OCI-LY1 (cell line): Measurements from ENCODE around the gene CTSO.

ENCODE experiments used
- H2AFZ ChIP-seq: fragments of 200-600 bp; sonication (generic), shearing (Covaris generic); 2 replicates; pipeline ENCODE4 v1.6.0; 2014; ENCODE audit warnings: antibody characterized with exemption, mild to moderate bottlenecking, low read length
- H3F3A ChIP-seq: fragments of 200-600 bp; sonication (generic), shearing (Covaris generic); 2 replicates; pipeline ENCODE4 v1.6.0; 2014; ENCODE audit warnings: mild to moderate bottlenecking, antibody characterized with exemption, low read length, moderate library complexity; ENCODE audit not compliant: insufficient read depth
- H3K27ac ChIP-seq: fragments of 200-600 bp; sonication (generic); 2 replicates; pipeline ENCODE4 v1.5.1; 2014; ENCODE audit warnings: low read length, mixed run types, mild to moderate bottlenecking, low read depth; ENCODE audit not compliant: poor library complexity, severe bottlenecking
- H3K27me3 ChIP-seq: fragments of 200-600 bp; sonication (generic); 2 replicates; pipeline ENCODE4 v1.6.0; 2014; ENCODE audit warnings: antibody characterized with exemption, mild to moderate bottlenecking, low read length, moderate library complexity; ENCODE audit not compliant: insufficient read depth
- H3K36me3 ChIP-seq: fragments of 200-600 bp; sonication (generic); 2 replicates; pipeline ENCODE4 v1.6.1; 2014; ENCODE audit warnings: mild to moderate bottlenecking, antibody characterized with exemption, low read length, moderate library complexity, mixed read lengths; ENCODE audit not compliant: insufficient read depth
- H3K4me1 ChIP-seq: fragments of 200-600 bp; sonication (generic); 2 replicates; pipeline ENCODE4 v1.5.1; 2014; ENCODE audit warnings: mild to moderate bottlenecking, low read length, moderate library complexity; ENCODE audit not compliant: insufficient read depth, severe bottlenecking
- H3K4me2 ChIP-seq: fragments of 200-600 bp; sonication (generic), shearing (Covaris generic); 2 replicates; pipeline ENCODE4 v1.6.1; 2014; ENCODE audit warnings: low read length
- H3K4me3 ChIP-seq: fragments of 200-600 bp; sonication (generic); 2 replicates; pipeline ENCODE4 v1.5.1; 2014; ENCODE audit warnings: low read length, low read depth, mild to moderate bottlenecking, mixed read lengths; ENCODE audit not compliant: poor library complexity, severe bottlenecking
- H3K79me2 ChIP-seq: fragments of 200-600 bp; shearing (Covaris generic); 2 replicates; pipeline ENCODE4 v1.6.1; 2016; ENCODE audit warnings: mixed run types, low read length, mixed read lengths; ENCODE audit not compliant: insufficient read depth
- H3K9ac ChIP-seq: fragments of 200-600 bp; sonication (generic), shearing (Covaris generic); 2 replicates; pipeline ENCODE4 v1.6.1; 2014; ENCODE audit warnings: mild to moderate bottlenecking, low read length, mixed read lengths
- H3K9me2 ChIP-seq: fragments of 200-600 bp; sonication (generic), shearing (Covaris generic); 2 replicates; pipeline ENCODE4 v1.6.1; 2014; ENCODE audit warnings: low read depth, mild to moderate bottlenecking, low read length, mixed read lengths
- H3K9me3 ChIP-seq: fragments of 200-600 bp; shearing (Covaris generic); 2 replicates; pipeline ENCODE4 v1.6.1; 2014; ENCODE audit warnings: low read length, mixed read lengths
- H4K20me1 ChIP-seq: fragments of 200-600 bp; sonication (generic), shearing (Covaris generic); 2 replicates; pipeline ENCODE4 v1.6.0; 2016; ENCODE audit warnings: mild to moderate bottlenecking, low read length; ENCODE audit not compliant: insufficient read depth
- EZH2 ChIP-seq: fragments of 200-600 bp; sonication (generic), shearing (Covaris generic); IDR thresholded peaks from 2 replicates; pipeline ENCODE4 v1.8.0; 2017; ENCODE audit warnings: borderline replicate concordance, mixed run types, mild to moderate bottlenecking, antibody characterized with exemption, low read length, moderate library complexity, mixed read lengths
- TF ChIP-seq, protein P1 (sequence below): fragments of 200-600 bp; sonication (generic), shearing (Covaris generic); IDR thresholded peaks from 2 replicates; pipeline ENCODE4 v1.5.1; 2017; ENCODE audit warnings: mild to moderate bottlenecking, antibody characterized with exemption, low read length, moderate library complexity, mixed read lengths

Gene CTSO

DNA sequence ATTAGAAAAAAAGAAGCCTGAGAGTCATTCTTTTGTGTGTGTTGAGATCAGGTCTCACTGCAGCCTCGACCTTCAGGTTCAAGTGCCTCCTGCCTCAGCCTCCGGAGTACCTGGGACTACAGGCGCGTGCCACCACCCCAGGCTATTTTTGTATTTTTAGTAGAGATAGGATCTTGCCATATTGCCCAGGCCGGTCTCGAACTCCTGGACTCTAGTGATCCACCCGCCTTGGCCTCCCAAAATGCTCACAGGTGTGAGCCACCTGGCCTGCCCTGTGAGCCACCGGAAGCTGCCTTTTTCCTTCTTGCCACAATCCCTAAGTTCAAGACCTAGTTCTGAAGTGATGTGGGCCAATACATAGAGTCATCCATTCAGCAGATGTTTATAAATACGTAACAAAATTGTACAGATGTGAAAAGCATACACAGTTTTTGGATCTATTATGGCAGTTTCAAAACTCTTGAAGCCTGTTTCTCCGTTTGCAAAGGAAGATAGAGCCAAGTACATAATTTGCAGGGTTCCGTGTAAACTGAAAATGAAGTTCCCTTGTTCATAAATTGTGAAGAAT is 536 bp upstream of the CTSO start:
- no peaks in the 10 kb centered on the region for H3K9me3 ChIP-seq
- no peaks in the 10 kb centered on the region for H3K79me2 ChIP-seq
- H3K4me2 ChIP-seq, result peak overlapping the region; percentile 95
- H3K27me3 ChIP-seq, result no peaks in the 10 kb centered on the region
- H3K27ac ChIP-seq, result no peak overlapping the region
- H3K4me3 ChIP-seq, result peak overlapping the region; percentile 77
- TF ChIP-seq, protein P1, sequence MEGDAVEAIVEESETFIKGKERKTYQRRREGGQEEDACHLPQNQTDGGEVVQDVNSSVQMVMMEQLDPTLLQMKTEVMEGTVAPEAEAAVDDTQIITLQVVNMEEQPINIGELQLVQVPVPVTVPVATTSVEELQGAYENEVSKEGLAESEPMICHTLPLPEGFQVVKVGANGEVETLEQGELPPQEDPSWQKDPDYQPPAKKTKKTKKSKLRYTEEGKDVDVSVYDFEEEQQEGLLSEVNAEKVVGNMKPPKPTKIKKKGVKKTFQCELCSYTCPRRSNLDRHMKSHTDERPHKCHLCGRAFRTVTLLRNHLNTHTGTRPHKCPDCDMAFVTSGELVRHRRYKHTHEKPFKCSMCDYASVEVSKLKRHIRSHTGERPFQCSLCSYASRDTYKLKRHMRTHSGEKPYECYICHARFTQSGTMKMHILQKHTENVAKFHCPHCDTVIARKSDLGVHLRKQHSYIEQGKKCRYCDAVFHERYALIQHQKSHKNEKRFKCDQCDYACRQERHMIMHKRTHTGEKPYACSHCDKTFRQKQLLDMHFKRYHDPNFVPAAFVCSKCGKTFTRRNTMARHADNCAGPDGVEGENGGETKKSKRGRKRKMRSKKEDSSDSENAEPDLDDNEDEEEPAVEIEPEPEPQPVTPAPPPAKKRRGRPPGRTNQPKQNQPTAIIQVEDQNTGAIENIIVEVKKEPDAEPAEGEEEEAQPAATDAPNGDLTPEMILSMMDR, result no peak
- no peak for TF ChIP-seq EZH2
- H3K4me1 ChIP-seq, result peaks cover 5% of the 10 kb centered on the region
- H4K20me1 ChIP-seq, result no peaks in the 10 kb centered on the region
- H2AFZ ChIP-seq, result peak overlapping the region; percentile 96
- H3K36me3 ChIP-seq, result no peaks in the 10 kb centered on the region
- no peaks in the 10 kb centered on the region for H3K9me2 ChIP-seq
- H3K9ac ChIP-seq, result peak overlapping the region; percentile 85
- H3F3A ChIP-seq, result no peaks in the 10 kb centered on the region

DNA sequence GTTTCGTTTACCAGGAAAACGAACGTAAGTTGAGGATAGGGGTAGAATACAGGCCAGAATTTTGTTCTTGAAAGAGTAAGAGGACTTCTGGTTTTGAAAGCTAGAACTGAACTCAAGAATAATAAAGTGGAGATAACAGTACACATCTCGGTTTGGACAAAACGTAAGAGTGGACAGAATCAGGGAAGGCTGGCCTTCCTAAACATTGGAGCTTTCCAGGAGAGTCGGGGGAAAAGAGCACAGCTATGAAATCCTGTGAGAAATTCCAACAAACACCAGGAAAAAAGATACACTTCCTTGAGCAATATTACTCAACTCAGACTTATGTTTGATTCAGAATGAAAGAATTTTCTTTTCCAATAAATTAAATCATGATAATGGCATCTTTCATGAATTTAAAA is 1.2 kb downstream of the CTSO start:
- no peak overlapping the region for H3K4me2 ChIP-seq
- H3K9me2 ChIP-seq, result no peaks in the 10 kb centered on the region
- no peaks in the 10 kb centered on the region for H4K20me1 ChIP-seq
- TF ChIP-seq, protein P1, result no peak
- no peak for TF ChIP-seq EZH2
- no peaks in the 10 kb centered on the region for H3K27me3 ChIP-seq
- H3K27ac ChIP-seq, result no peak overlapping the region
- peaks cover 5% of the 10 kb centered on the region for H3K4me1 ChIP-seq
- no peak overlapping the region for H3K4me3 ChIP-seq
- H3F3A ChIP-seq, result no peaks in the 10 kb centered on the region
- H3K79me2 ChIP-seq, result no peaks in the 10 kb centered on the region
- H3K36me3 ChIP-seq, result no peaks in the 10 kb centered on the region
- no peaks in the 10 kb centered on the region for H3K9me3 ChIP-seq
- H3K9ac ChIP-seq, result no peak overlapping the region
- H2AFZ ChIP-seq, result no peak overlapping the region

DNA sequence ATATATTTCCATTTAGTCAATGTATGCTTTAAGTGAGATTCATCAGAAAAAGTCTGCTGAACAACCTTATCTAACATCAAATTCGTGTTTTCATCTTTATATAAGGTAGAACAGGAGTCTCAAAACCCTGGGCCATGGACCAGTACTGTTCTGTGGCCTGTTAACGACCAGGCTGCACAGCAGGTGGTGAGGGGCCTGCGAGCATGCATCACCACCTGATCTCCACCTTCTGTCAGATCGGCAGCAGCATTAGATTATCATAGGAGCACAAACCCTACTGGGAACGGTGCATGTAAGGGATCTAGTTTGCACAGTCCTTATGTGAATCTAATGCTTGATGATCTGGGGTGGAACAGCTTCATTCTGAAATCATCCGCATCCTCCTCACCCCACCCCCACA is 3.2 kb downstream of the CTSO start:
- no peak overlapping the region for H2AFZ ChIP-seq
- no peaks in the 10 kb centered on the region for H3F3A ChIP-seq
- TF ChIP-seq, protein P1, result no peak
- no peak for TF ChIP-seq EZH2
- H3K4me2 ChIP-seq, result no peak overlapping the region
- H3K27me3 ChIP-seq, result no peaks in the 10 kb centered on the region
- H3K9me3 ChIP-seq, result no peaks in the 10 kb centered on the region
- no peaks in the 10 kb centered on the region for H3K36me3 ChIP-seq
- no peak overlapping the region for H3K9ac ChIP-seq
- H4K20me1 ChIP-seq, result no peaks in the 10 kb centered on the region
- no peak overlapping the region for H3K27ac ChIP-seq
- H3K4me3 ChIP-seq, result no peak overlapping the region
- no peaks in the 10 kb centered on the region for H3K9me2 ChIP-seq
- H3K4me1 ChIP-seq, result peaks cover 5% of the 10 kb centered on the region
- H3K79me2 ChIP-seq, result no peaks in the 10 kb centered on the region
